Erythroblast (primary cell): ENCODE results near the gene TSC22D3.
"Not testable (repeated sequence)": the region's sequence is repeated elsewhere in the genome, so short reads cannot be mapped to it uniquely, and the experiment has no call there.

Experiments used
- DNase-seq, 2 experiments: peaks; one replicate each; lab custom pipeline; 2025; lab: John Stamatoyannopoulos, UW
- GATA1 ChIP-seq: IDR thresholded peaks from 2 replicates; pipeline ENCODE4 v1.6.1; 2011; ENCODE audit warnings: low read depth, mild to moderate bottlenecking, control low read depth, low read length, moderate library complexity
- POLR2A ChIP-seq: IDR thresholded peaks from 2 replicates; pipeline ENCODE4 v1.6.1; 2011; ENCODE audit warnings: mild to moderate bottlenecking, low read length

Gene TSC22D3

DNA sequence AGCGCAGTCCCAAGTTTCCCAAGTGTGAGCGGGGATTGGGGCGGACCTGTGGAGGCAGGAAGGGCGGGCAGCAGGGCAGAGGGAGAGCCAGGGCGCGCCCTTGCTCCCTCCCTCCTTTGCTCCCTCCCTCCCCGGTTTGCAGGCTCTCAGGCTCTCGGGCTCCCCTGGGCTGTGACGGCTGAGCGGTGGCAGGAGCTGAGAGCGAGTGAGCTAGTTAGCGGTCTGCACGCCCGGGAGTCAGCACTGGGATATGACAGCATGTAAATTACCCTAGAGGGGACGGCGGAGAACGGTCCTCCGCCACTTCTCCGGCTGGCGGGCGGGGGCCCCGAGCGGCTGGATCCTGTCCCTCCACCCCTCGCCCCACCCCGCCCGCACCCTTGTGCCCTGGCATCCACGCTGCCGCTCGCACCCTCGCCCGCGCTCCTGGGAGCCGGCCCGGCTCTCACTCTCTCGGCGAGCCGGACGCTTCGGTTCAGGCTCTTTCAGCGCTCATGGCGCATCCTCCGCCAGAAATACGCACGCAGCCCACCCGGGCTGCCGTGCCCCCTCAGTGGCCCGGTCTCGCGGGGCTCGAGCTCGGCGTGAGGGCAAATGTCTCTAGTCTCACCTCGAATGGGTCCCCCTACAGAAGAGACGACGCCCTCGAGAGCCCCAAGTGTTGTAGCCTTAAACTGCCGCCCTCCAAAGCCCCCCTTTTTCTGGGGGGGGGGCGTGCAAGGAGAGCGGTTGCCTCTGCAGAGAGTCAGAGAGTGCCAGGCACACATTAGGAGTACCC, at the start of gene TSC22D3:
Gene TSC22D3, minus strand, starts transcription at position 54 of the 778 bp plus-strand sequence. CDS start 368 bp downstream, outside the sequence.
- TF ChIP-seq GATA1: no peak
- peak; percentile 70 for TF ChIP-seq POLR2A
- DNase-seq: peak; percentile 63 to 77

DNA sequence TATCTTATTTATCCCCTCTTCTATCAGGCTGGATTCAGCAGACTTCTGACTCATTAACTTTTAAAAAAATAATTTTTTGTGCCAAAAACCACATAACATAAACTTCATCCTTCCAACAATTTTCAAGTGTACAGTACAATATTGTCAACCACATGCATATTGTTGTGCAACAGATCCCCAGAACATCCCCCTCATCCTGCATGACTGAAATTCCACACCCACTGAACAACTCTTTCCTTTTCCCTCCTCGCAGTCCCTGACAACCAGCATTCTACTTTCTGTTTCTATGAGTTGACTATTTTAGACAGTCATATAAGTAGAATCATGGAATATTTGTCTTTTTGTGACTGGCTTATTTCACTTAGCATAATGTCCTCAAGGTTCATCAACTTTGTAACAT, 47.9 kb upstream of the TSC22D3 start:
- DNase-seq: no peak
- TF ChIP-seq GATA1 (no peak), POLR2A (no peak)

DNA sequence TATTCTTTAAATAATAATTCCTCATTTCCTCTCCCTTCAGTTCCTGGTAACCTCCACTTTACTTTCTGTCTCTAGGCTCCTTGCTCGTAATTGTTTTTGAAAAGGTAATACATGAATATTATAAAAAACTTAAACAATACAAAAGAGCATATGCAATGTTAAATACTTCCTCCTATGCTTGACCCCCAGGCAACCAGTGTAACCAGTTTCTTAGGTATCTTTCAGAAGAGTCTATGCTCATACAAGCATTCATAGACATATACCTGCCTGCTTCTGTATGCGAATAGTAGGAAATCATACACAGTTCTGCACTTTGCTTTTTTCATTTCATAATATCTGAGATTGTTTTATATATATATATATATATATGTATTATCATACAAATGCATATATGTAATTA, 47.5 kb upstream of the TSC22D3 start:
- no peak for TF ChIP-seq GATA1
- DNase-seq: no peak

DNA sequence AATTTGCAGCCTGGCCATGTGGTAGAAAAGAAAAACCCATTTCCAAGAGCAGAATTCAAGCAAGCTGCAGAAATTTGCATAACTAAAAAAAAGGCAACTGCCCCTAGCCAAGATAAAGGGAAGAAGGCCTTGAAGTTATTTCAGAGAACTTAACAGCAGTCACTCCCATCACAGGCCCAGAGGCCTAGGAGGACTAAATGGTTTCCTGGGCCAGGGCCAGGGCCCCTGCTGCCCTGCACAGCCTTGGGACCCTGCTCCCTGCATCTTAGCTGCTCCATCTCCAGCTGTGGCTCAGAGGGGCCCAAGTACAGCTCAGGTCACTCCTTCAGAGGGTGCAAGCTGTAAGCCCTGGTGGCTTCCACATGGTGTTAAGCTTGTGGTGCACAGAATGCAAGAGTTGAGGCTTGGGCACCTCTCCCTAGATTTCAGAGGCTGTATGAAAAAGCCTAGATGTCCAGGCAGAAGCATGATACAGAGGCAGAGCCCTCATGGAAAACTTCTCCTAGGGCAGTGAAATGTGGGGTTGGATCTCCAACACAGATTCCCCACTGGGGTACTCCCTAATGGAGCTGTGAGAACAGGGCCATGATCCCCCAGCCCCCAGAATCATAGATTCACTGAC, 43.4 kb upstream of the TSC22D3 start:
- DNase-seq: no peak
- TF ChIP-seq GATA1: no peak
- no peak for TF ChIP-seq POLR2A

DNA sequence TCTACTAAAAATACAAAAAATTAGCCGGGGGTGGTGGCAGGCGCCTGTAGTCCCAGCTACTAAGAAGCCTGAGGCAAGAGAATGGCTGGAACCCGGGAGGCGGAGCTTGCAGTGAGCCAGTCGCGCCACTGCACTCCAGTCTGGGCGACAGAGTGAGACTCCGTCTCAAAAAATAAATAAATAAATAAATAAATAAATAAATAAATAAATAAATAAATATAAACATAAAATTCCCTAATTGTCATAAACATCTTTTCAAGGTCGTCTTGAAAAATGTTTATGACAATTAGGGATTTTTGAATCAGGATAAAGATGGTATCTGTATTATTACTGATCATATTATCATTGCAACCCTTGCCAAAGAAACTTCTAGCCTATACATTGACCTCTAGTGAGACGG, 34.5 kb upstream of the TSC22D3 start:
- DNase-seq: not testable (repeated sequence)

DNA sequence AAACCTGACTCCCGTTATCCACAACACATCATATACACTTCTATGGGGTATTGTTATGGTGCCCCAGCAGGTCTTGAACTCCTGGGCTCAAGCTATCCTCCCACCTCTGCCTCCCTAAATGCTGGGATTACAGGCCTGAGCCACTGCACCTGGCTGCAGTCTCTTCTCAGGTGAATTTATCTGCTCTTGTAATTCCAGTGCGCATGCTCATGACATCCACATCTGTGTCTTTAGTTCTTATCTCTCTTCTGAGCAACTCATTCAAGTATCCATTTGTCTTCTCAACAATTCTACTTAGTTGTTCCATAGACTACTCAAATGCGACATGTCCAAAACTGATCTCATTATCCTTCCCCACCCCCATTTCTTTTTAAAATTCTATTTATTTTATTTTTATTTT, 29.6 kb upstream of the TSC22D3 start:
- DNase-seq: no peak
- TF ChIP-seq POLR2A: no peak
- no peak for TF ChIP-seq GATA1

DNA sequence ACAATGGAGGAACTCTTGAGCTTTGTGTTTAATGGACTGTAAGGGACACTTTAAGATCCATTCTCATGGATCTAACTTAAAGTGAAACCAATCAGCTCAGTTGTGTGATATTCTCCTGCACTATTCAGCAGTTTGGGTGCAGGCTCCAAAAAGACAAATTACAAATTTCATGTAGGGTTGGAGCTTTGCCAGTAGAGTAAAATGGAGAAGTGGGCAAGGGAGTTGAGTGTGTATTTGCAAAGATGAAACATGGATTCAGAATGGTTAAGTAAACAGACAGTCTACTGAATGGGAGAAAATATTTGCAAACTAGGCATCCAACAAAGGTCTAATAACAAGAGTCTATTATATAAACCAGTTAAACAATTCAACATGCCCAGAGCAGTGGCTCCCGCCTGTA, 28.8 kb upstream of the TSC22D3 start:
- TF ChIP-seq POLR2A (no peak), GATA1 (no peak)
- no peak for DNase-seq

DNA sequence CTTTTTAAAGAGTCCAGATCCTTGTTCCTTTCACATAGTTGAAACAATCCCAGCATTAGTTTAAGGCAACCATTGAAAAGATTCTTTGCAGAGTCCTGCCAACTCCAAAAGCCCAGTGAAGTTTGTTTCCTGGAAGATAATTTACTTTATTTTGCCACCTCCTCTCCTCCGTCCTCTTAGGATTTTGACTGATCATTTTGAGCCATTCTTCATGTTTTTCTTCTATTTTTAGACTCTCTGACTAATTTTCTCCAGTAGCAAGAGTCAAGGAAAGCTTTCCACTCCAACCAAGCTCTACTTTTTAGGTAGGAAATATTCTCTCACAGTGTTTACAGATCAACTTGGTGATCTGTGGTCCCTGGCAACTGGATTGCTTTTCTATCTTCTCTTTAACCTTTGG, 12.2 kb upstream of the TSC22D3 start:
- TF ChIP-seq POLR2A (no peak), GATA1 (no peak)
- DNase-seq: no peak

DNA sequence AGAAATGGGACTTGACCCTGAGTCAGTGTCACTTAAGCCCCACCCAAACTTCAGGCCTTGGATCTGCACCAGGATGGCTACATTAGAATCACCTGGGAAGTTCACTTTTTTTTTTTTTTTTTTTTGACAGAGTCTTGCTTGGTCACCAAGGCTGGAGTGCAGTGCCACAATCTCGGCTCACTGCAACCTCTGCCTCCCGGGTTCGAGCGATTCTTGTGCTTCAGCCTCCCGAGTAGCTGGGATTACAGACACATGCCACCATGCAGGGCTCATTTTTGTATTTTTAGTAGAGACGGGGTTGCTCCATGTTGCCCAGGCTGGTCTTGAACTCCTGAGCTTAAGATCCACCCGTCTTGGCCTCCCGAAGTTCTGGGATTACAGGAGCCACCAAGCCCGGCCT, 4.9 kb upstream of the TSC22D3 start:
- no peak for TF ChIP-seq GATA1
- TF ChIP-seq POLR2A: no peak
- no peak for DNase-seq

DNA sequence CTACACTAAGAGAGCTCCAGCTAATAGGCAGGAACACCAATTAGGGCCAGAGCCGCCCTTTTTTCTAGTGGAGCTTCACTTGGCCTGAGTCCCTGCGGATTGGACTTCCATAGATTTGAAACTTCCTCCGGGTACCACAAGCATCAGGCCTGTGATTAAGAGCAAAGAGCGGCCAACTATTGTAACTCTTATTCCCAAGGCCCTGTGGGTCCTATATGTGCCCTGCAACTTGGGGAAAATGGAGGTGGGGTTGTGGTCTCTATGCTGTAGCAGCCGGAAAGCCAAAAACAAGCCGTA, 1.9 kb upstream of the TSC22D3 start, which contains the start of gene NCBP2L:
Gene NCBP2L, plus strand, starts transcription at position 198 of the 297 bp plus-strand sequence. CDS start 16,488 bp downstream, outside the sequence.
- no peak for DNase-seq
- no peak for TF ChIP-seq POLR2A
- no peak for TF ChIP-seq GATA1

DNA sequence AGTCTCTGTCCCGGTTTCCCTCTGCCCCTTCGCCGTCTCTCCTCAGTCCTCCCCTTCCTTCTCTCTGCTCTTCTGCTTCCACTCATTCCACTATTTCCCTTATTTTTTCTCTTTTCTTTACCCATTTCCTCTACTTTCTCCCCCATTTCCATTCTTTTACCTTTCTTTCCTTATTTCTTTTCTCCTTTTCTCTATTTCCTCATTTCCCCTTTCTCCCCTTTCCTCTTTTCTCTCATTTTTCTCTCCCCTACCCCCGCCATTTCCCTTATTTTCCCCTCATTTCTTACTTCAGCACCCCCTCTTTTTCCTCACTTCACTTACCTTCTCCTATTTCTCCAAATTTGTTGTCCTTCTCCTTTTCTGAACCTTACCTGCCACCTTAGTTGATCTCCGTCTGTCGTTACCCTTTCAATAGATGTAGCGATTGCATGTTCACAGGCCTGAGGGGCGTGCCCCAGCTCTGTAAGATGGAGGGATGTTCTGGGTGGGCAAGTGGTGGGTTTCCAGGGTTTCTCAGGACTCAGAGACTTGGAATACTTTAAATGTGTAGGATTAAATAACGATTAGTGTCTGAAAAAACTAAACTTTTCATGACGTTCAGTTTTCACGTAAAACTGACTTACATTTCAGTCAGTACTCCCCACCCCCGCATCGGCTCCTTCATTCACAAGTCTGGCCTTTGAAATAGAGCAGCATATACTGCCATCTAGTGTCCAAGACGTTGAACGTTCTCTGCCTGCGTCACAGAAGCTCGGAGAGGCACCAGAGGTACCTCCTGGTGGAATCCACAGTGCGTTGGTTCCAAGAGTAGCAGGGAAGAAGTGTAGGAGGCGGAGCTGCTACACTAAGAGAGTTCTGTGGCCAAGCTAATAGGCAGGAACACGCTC, 1.3 kb upstream of the TSC22D3 start:
- TF ChIP-seq GATA1 (no peak), POLR2A (no peak)
- DNase-seq: peak; percentile 83 to 89

DNA sequence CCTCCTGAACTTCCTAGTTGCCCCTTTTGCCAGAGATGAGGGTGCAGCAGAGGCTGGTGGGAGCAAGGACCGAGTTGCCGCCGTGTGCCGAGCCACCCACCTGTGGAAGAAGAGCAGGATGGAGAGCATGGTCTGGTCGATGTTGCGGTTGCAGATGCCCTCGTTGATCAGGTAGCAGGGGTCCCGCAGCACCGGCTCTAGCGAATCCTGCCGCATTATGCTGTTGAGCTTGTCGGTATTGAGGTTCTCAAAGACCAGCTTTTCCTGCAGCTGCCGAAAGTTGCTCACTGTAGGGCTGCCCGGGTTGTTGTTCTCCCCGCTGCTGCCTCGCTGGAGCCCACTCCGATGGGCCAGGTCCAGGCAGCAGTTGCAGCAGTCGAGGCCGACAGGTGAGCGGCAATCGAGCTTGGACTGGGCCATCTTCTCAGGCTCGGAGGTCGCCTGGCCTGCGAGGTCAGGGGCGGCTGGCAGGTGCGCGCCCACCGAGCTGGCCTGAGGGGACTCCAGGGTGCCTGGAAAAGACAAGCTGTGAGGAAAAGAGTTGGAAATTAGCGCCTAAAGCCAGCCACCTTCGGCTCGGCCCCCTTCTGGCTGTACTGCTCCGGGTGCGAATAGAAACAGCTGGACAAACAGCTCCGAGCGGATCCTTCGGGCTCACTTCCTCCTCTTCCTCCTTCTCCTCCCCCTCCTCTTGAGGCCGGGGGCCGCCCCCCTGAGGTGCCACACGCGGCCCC, 420 bp downstream of the TSC22D3 start:
- no peak for TF ChIP-seq GATA1
- no peak for TF ChIP-seq POLR2A
- DNase-seq: no peak

DNA sequence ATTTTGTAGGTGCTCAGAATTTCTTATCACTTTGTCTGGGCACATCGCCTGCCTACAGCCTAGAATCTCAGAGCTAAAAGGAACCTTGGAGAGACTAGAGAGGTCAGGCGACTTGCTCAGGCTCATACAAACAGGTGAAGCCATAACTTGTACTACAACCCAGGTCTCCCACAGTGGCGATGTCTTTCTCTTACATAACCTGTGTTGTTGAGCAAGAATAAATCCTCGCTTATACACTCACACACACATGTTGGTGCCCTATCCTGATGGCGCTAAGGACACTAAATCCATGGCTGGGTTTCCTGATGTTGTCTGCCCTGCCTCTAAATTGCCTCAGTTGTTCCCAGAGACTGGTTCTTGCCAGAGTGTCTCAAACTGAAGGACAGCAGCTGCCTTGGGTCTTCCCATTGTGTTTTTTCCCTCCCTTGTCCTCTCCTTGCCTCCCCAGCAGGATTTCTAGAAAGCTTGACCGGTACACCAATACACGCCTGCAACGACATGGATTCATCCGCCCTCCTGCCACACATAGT, 1.6 kb downstream of the TSC22D3 start:
- TF ChIP-seq GATA1 (no peak), POLR2A (peak; percentile 36)
- peak in 1 of 2 experiments; percentile 0 for DNase-seq
